Left lung (tissue), 10 donors: ENCODE measurements around the gene N4BP2. TPM values are rescaled to one million over a fixed set of nuclear protein-coding genes. Genes with fewer than 3 reads are reported as not detected.
"Not testable (repeated sequence)": the region's sequence is repeated elsewhere in the genome, so short reads cannot be mapped to it uniquely, and the experiment has no call there.

Experiments used
- ATAC-seq: fragments of 200-7000 bp; cut with Tn5 transposase; one replicate; pipeline ENCODE4 v1.9.1; 2020; ENCODE audit warnings: moderate library complexity
- DNase-seq, 4 donors: peaks; one replicate each; pipeline ENCODE4 v3.0.0-alpha.2; 2013 to 2020
- H3K27ac ChIP-seq, 2 donors: fragments of 200-600 bp; sonication (generic) in 1 of 2; one replicate each; pipeline versions ENCODE4 v1.5.0 to v1.8.0; 2020 to 2021
- H3K27me3 ChIP-seq, 2 donors: fragments of 200-600 bp; sonication (generic) in 1 of 2; one replicate each; pipeline versions ENCODE4 v1.5.0 to v1.8.0; 2020 to 2021
- H3K36me3 ChIP-seq, 2 donors: fragments of 200-600 bp; sonication (generic) in 1 of 2; one replicate each; pipeline versions ENCODE4 v1.5.0 to v1.8.0; 2020 to 2021
- H3K4me1 ChIP-seq, 2 donors: fragments of 200-600 bp; one replicate each; pipeline ENCODE4 v1.8.0; 2021
- H3K4me3 ChIP-seq, 2 donors: fragments of 200-600 bp; sonication (generic) in 1 of 2; one replicate each; pipeline versions ENCODE4 v1.5.0 to v1.8.0; 2020 to 2021; ENCODE audit warnings: mild to moderate bottlenecking in 1 of 2
- H3K9me3 ChIP-seq, 2 donors: fragments of 200-600 bp; sonication (generic) in 1 of 2; one replicate each; pipeline versions ENCODE4 v1.5.0 to v1.8.0; 2020 to 2021
- CTCF ChIP-seq, 2 donors: fragments of 200-600 bp; sonication (generic) in 1 of 2; IDR thresholded peaks; one replicate each; pipeline versions ENCODE4 v1.5.0 to v1.8.0; 2021; ENCODE audit warnings: antibody characterized with exemption in 2 of 2
- intact Hi-C, 2 donors: fragments of 100-400 bp; cut with DNase I; formaldehyde crosslinking; loops; one replicate each; pipeline versions ENCODE4 v1.11.2 to v1.14.2; 2022
- polyA plus RNA-seq, 6 donors: library from polyadenylated mRNA; unstranded; fragments of 120-200 nt; gene quantifications; one replicate each; pipeline ENCODE4 v1.2.1, GENCODE V29; 2013; ENCODE audit not compliant: insufficient read length in 6 of 6
- total RNA-seq, 2 donors: library from RNA; stranded (reverse); fragmentation: NEBNext Ultra II Directional; extraction: Animal tissue kit (Norgen Biotek cat#: 25700); gene quantifications; one replicate each; pipeline ENCODE4 v1.2.1, GENCODE V29; 2021
- donor health status: DM: no; HTN: yes; CAD: no.
- donor health status: DM: no; HTN: no; CAD: no.

Gene N4BP2
- total and polyA plus RNA-seq, 8 donors, result 5.9 to 22.3 (median 18.8) TPM

- peaks cover 0 to 3% of the 10 kb centered on the region in 2 donors for H3K36me3 ChIP-seq
- H3K27ac ChIP-seq, result no peak overlapping the region
- ATAC-seq (no peak), DNase-seq (no peak)
- no peak for TF ChIP-seq CTCF (IDR thresholded peaks at IDR 0.05)
- intact Hi-C loops, result no loop called here
- no peaks in the 10 kb centered on the region for H3K27me3 ChIP-seq
- no peaks in the 10 kb centered on the region for H3K9me3 ChIP-seq
- no peak overlapping the region for H3K4me3 ChIP-seq
- peaks cover 0 to 15% of the 10 kb centered on the region in 2 donors for H3K4me1 ChIP-seq
Observed at GRCh38 chr4:40124690-40125089, 68.0 kb downstream of the N4BP2 start.

DNA sequence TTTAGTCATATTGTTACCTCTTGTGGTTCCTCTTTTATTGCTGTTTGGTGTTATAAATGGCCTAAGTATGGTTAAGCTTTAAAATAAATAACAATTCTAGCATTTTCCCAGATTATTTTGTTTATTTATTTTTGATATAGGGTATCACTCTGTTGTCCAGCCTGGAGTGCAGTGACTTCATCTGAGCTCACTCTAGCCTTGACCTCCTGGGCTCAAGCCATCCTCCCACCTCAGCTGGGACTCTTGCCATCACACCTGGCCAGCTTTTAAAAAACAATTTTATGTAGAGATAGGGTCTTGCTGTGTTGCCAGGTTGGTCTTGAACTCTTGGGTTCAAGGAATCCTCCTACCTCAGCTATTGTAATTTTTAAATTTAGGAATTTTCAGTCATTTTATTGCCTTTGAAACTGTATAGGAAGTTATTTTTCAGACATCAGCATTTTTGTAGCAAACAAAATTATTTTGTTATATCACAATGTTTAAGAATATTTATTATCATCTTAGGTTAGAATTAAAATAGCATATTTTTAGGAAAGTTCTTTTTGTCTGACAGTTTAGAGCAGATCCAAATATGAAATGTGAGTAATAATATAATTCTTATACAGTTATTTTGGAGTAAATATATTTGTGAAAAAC lies 73.9 kb downstream of the N4BP2 start:
- intact Hi-C loops, result no loop called here
- no peak for ATAC-seq

DNA sequence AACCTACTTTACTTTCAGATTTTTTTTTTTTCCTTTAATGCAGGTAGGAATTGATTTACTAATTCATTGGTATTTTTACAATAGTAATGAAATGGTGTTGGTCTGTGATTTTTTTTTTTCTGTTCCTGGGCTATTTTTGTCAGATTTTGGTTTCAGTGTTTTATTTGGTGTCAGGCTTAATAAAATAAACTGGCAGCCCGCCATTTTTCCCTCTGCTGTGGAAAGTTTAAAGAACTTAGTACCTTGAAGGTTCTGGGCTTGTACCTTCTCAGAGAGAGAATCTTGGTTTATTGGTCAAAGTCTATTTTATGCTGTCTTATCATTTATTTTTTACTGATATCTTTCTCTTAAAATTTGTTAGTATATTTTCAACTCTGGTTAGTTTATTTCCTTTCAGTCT lies 76.2 kb downstream of the N4BP2 start:
- Histone ChIP-seq H3K4me3 (no peak overlapping the region), H3K36me3 (no peaks in the 10 kb centered on the region), H3K27me3 (no peaks in the 10 kb centered on the region), H3K4me1 (no peaks in the 10 kb centered on the region), H3K9me3 (no peaks in the 10 kb centered on the region), H3K27ac (no peak overlapping the region)
- no peak for TF ChIP-seq CTCF (IDR thresholded peaks at IDR 0.05)
- intact Hi-C loops, result no loop called here
- no peak for DNase-seq
- ATAC-seq, result no peak

More for the DNA sequence above, 73.9 kb downstream of the N4BP2 start:
- DNase-seq, result no peak
- no peak overlapping the region for H3K27ac ChIP-seq
- no peak for TF ChIP-seq CTCF (IDR thresholded peaks at IDR 0.05)
- no peaks in the 10 kb centered on the region for H3K27me3 ChIP-seq
- no peak overlapping the region for H3K4me3 ChIP-seq
- no peaks in the 10 kb centered on the region for H3K9me3 ChIP-seq
- no peaks in the 10 kb centered on the region for H3K4me1 ChIP-seq
- peaks cover 0 to 3% of the 10 kb centered on the region in 2 donors for H3K36me3 ChIP-seq

DNA sequence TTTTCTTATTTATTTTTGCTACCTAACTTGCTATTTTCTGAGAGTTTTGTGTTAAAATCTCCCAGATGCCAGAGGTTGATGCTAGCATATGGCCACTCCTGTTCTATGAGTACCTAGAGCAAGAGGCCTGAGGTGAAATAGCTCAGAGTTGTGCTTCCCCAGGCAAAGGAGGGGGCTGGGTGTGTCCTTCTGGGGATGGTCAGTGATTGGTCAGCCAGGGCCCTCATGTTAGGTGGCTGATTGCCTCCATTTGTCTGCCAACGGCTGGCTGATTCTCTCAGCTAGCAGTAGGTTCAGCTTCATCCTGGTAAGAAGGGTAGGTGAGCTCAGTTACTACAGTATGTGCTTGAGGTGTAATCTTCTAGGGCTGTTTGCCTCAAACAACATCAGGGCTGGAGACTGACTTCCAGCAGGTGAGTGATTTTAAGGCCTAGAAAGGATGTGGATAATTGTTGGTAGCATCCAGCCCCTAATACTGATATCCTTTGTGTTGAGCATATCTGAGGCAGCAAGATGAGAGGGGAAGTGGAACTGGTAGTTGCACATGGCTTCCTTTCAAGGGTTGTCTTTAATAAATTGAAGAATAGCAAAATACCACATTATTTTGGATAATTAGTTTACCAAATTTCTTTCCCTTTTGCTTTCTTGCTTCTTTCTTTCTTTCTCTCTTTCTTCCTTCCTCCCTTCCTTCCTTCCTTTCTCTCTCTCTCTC lies 77.7 kb downstream of the N4BP2 start:
- no peak for TF ChIP-seq CTCF (IDR thresholded peaks at IDR 0.05)
- DNase-seq (no peak), ATAC-seq (no peak)
- H3K4me1 ChIP-seq, result no peaks in the 10 kb centered on the region
- H3K4me3 ChIP-seq, result no peak overlapping the region
- intact Hi-C loops, result no loop called here
- H3K27me3 ChIP-seq, result no peaks in the 10 kb centered on the region
- H3K36me3 ChIP-seq, result no peaks in the 10 kb centered on the region
- H3K9me3 ChIP-seq, result no peaks in the 10 kb centered on the region
- H3K27ac ChIP-seq, result no peak overlapping the region

GRCh38 chr4:40136202-40136601 lies 79.6 kb downstream of the N4BP2 start:
- H3K36me3 ChIP-seq, ATAC-seq, intact Hi-C loops: not testable (repeated sequence)

More at GRCh38 chr4:40136202-40136601, 79.6 kb downstream of the N4BP2 start:
- H3K27ac ChIP-seq, H3K4me3 ChIP-seq, H3K27me3 ChIP-seq, H3K9me3 ChIP-seq, H3K4me1 ChIP-seq, DNase-seq: not testable (repeated sequence)
